GM18502 (cell line): ENCODE measurements around the gene SLC6A3.

Experiments
- ATAC-seq: cut with Tn5 transposase; IDR thresholded peaks from one replicate; pipeline ENCODE4 v1.9.1; 2021; ENCODE audit warnings: mild to moderate bottlenecking; ENCODE audit not compliant: unreplicated experiment, poor library complexity

The SLC6A3 gene

DNA sequence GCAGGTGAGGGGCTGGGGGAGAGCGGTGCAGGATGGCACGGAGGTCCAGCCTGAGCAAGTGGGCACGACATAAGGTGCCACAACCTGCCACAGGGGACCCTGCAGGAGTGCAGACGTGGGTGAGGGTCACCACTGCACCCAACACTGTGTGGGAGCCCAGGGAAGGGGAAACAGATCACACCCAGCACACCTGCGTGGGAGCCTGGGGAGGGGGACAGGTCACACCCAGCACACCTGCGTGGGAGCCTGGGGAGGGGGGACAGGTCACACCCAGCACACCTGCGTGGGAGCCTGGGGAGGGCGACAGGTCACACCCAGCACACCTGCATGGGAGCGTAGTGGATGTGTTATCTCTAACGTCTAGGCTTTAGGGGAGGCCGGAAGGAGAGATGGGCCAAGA, 53.0 kb downstream of the SLC6A3 start:
- ATAC-seq, result no peak

DNA sequence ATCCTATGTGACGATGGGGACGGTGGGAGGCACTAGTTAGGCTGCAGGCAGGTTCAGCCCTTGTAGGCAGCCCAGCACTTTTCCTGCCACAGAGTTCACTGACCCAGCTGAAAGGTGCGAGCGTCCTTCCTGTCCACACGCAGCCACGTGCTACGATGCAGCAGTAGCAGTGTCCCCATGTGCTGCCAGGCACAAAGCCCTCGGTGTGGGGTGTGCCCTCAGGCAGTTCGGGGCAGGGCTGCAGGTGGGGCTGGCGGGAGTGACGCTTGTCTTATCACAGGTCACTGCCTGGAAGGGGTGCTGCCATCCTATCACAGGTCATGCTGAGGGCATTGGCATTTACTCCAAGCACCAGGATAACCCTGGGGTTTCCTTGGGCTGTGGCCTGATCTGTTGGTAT, 53.5 kb downstream of the SLC6A3 start:
- no peak for ATAC-seq

DNA sequence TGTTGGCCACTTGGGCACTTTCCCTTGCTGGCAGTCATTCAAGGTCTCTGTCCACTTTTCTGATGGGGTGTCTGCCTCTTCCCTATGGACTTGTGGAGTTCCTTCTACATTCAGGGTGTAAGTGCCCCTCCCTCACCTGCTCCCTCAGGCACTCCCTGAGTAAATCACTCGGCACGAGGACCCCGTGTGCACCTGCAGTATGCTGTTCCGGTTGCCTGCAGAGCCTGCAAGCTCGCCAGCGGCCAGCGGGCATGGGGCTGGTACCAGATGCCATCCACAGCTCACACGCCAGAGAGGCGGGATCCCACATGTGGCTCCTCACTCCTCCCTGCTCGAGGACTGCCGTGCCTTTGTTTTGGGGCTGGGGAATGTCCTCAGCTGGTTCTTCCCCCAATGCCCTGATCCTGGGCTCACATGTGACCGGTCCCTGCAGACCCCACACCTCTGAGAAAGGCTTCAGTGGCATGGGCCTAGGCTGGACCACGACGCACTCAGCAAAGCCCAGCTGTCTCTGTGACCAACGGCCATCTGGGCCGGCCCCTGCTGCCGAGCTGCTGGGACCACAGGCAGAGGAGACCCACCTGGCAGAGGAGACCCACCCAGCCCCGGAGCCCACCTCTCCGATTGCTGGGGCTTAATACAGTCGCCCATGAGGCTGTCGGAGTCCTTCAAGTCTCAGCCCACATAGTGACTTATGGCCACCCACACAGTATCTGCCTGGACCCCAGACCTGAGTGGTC, 54.2 kb downstream of the SLC6A3 start:
- ATAC-seq, result no peak

DNA sequence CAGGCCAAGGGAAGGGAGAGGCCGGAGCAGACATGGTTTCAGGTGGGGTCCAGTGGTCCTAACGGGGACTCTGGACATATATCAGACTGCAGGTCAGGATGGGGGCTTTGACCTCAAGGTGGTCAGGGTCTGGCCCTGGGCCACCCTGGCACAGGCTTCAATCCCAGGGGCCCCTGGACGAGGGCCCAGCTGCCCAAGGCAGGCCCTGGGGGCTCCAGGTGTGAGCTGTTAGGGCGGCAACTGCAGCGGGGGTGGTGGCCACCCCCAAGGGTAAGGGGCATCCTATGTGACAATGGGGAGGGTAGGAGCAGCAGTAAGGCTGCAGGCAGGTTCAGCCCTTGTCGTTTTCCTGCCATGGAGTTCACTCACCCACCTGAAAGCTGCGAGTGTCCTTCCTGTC, 54.9 kb downstream of the SLC6A3 start:
- no peak for ATAC-seq

DNA sequence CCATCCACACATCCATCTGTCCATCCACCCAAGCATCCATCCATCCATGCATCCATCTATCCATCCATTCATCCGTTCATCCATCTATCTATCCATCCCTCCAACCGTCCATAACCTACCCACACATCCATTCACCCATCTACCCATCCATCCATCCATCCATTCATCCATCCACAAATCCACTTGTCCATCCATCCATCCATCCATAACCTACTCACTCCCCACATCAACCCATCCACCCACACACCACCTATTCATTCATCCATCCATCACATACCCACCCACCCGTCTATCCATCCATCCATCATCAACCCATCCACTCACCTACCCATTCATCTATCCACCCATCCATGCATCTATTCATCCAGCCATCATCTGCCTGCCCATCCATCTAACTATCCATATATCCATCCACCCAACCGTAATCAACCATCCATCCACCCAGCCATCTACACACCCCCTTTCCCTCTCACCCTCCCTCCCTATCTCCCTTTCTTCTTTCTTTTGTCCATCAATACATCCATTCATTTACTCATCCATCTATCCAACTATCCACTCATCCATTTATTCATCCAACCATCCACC, 56.8 kb downstream of the SLC6A3 start:
- no peak for ATAC-seq

DNA sequence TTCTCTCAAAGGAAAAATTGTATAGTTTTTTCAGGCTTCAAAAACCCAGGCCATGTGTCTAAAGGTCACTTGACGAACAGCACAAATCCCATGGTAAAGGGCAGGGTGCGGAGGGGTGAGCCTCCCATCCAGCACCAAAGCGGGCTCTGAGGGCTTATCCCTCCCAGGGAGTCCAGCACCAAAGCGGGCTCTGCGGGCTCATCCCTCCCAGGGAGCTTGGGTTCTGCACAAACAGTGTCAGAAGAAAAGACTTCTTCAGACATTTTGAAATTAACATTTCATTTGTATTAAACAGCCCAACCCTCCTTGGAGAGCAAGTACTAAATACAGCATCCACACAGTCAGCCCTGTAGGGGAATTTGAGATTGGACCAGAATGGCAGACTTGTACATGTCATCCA, 57.4 kb downstream of the SLC6A3 start:
- no peak for ATAC-seq

DNA sequence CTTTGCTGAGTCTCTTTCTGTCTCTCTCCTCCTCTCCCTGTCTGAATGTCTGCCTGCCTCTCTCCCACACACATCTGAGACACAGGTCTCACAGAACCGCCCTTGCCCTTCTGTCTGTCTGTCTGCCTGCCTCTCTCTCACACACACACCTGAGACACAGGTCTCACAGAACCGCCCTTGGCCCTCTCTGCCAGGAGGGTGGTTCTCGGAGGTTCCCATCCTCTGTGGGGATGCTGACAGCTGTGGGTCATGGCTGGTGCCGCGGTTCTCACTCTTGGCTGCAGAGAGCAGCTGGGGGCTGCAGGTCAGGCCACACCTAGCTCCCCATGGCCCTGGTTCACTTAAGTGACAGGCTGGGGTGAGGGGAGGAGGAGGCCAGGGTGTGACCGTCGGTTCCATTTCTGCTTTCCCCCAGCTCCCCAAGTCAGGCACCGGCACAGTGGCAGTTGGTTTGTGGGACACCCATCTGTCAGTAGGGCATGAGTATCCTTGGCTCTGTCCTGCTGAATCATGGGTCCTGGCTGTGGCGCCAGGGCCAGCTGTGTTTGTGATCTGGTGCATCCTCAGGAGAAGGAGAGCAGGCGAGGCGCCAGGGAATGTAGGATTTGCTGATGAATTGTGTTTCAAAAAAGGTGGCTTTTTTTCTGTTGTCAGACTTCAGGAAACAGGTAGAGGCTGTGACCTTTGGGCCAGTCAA, 58.0 kb downstream of the SLC6A3 start:
- no peak for ATAC-seq

DNA sequence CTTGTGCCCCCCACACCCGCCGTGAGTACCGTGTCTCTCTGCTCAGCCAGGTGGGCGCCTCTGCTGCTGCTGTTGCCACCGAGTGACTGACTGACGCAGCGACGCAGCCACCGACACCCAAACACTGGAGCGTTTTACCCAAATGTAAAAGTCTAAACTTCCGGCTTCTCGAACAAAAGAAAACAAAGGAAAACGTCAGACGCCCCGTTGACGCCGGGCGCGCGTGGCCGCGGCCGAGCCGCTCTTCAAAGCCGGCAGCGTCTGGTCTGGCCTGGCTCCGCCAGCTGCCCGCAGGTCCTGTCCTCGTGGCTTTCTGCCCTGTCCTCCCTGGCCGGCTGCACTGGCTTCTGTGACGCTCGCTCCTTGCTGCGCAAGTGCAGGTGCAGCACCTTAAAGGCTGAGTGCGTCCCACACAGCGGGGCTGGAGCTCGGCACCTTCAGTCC, 58.9 kb downstream of the SLC6A3 start:
- peak; percentile 59 for ATAC-seq

DNA sequence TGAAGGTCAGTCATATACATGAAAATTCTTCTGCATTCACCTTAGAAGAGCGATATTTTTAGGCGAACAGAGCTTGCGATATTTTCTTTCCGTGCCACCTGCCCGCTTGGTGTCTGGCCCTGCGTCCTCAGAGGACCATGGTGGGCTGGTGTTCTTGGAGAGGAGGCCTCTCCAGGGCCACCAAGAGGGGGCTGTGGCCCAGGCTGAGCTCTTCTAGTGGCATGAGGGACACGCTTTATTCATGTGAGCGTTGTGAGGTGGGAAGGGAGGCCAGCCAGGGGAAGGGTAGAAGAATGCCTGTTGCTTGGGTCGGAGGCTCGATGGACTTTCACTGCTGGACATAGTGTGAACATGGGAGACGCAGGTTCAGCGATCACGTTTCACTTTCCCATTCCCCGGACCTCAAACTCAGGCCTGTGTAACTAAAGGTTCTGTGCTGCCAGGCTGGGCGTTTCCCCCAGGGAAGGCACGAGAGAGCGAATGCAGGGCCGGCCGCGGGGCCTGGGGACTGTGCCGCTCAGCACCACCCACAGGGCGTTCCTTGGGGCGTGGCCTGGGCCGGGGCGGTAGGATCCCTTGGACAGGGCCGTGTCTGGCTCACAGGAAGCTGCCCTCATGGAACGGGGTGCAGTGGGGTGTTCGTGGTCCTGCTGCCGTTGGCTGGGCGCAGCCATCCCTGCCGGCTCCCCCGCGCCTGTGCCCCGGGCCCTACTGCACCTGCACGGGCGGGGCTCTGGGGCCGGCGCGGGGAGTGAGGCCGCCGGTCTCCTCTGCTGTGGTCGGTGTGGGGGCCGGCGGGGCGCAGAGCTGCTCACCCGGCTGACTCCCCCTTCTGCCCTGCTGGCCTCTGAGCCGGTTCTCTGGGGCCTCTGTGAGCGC, 59.6 kb downstream of the SLC6A3 start:
- peak; percentile 91 for ATAC-seq

DNA sequence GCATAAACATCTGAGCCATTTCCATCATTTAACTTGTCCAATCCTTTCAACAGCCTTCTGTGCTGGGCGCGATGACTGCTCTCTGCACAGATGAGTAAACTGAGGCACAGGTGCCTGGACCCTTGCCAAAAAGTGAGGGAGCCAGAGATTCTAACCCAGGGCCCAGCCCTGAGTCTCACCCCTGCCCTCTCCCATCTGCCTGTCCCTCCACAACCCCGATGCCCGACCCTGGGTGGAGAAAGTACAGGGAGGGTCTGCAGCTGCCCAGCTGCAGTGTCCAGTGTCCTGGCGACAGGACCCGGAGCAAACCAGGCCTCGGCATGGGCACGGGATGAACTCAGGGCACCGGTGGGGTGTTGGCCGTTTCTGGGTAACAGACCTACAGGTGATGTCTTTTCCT, 60.7 kb downstream of the SLC6A3 start:
- no peak for ATAC-seq

DNA sequence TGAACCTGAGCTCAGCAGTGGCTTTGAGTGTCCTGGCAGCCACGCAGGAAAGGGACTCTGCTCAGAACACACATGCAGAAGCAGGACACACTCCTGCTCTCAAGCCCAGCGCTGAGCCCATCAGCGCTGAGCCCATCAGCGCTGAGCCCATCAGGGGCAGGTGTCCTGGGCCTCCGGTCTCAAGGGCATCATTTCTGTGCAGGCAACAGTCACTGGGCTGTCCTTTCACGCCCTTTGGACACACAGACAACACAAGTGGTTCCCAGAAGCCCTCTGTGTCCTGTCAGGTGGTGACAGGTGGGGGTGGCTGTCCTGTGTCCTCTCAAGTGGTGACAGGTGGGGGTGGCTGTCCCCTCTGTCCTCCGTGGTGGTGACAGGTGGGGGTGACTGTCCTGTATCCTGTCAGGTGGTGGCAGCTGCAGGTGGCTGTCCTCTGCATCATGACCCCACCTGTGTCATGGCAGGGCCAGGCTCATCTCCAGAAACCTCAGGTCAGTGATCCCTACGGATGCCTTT, 61.3 kb downstream of the SLC6A3 start:
- ATAC-seq, result no peak

DNA sequence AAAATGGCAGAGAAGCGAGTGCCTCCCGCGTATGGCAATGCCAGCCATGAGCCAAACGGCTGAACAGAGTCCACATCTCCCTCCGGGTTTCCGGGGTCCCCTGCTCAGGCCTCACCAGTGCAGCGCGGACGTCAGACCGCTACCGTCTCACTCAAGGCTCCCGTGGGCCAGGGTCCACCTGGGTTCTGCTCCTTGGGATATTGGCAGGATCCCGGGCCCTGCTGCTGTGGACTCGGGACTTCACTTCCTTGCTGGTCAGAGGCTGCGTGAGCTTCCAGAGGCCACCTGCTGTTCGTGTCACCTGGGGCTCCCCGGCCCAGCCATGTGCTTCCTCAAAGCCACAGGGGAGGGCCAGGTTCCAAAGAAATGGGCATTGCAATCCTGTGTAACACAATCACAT, 61.9 kb downstream of the SLC6A3 start:
- ATAC-seq, result no peak

DNA sequence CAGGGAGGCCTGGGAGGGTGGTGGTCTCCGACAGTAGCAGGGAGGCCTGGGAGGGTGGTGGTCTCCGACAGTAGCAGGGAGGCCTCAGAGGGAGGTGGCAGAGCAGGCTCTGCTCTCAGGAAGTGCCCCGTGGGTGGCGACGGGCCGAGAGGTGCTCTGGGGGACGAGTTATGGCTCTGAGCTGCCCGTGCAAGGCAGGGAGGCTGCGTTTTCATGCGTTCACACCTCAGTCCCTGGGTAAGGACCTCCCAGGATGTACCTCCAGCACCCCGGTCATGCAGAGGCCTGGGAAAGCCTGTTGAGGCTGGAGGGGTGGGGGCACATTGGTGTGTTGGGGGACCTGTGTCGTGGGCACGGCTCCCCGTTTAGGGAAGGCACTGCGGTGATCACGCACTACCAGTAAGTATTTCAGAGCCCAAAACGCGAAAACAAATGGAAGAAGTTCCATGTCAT, 63.0 kb downstream of the SLC6A3 start:
- no peak for ATAC-seq

DNA sequence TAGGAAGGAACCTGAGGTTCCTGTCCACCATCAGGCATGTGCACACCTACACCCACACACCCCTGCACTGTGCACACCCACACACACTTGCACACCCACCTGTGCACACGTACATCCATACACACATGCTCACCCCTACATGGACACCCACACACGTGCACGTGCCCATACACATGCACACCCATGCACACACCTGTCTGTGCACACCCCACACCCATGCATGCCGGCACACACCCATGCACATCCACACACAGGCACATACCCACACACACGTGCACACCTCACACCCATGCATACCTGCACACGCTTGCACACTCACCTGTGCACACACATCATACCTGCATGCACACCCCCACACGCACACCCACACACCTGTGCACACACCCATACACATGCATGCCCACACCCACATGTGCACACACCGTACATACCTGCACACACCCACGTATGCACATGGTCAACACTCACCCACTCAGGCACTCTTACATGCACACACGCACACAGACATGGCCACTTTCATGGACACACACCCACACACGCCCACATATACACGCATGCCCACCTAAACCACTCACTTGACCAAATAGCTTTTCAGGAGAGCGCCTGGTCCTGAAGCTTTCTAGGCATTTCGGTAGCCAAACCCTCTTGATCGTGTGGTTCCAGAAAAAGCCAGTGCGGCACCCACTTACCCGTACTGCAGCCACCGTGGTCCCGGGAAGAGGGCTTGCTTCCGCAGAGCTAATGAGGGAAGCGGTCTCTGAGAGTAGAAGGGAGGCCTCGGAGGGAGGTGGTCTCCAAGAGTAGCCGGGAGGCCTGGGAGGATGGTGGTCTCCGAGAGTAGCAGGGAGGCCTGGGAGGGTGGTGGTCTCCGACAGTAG, 63.6 kb downstream of the SLC6A3 start:
- no peak for ATAC-seq

DNA sequence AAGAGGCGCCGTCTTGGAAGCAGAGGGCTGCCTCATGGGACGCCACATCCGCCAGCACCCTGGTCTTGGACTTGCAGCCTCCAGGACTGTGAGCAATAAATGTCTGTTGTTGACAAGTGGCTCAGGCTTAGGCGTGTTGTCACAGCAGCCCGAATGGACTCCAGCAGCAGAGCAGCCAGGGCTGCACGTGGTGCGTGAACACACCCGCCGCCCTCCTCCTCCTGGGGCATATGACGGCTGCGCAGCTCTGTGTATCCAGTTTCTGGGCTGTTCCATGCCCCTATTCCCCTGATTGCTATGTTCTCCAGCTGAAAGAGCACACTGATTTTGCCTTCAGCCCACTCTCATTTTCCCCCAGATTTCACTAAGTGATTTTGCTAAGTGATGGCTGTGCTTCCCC, 64.3 kb downstream of the SLC6A3 start:
- no peak for ATAC-seq

DNA sequence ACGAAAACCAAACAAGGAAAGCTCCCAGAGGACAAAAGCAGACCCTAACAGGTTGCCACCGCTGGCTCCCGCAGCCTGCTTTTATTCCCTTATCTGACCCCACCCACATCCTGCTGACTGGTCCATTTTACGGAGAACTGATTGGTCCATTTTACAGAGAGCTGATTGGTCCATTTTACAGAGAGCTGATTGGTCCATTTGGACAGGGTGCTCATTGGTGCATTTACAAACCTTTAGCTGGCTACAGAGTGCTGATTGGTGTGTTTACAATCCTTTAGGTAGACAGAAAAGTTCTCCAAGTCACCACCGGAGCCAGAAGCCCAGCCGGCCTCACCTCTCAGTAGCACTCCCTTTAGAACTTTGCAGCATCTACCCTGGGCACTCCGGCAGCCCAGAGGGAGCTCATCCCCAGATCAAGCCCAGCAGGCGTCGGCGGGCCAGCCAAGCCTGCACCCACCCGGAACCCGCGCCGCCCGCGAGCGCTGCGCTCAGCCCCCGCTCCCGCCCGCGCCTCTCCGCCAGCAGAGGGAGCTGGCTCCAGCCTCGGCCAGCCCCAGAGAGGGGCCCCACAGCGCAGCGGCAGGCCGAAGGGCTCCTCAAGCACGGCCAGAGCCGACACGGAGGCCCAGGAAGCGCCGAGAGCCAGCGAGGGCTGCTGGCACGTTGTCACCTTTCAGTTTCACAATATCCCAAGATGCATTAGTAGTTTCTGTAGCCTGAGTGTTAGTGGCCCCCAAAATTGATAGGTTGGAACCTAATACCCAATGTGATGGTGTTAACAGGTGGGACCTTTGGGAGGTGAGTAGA, 65.0 kb downstream of the SLC6A3 start:
- peak; percentile 85 for ATAC-seq

DNA sequence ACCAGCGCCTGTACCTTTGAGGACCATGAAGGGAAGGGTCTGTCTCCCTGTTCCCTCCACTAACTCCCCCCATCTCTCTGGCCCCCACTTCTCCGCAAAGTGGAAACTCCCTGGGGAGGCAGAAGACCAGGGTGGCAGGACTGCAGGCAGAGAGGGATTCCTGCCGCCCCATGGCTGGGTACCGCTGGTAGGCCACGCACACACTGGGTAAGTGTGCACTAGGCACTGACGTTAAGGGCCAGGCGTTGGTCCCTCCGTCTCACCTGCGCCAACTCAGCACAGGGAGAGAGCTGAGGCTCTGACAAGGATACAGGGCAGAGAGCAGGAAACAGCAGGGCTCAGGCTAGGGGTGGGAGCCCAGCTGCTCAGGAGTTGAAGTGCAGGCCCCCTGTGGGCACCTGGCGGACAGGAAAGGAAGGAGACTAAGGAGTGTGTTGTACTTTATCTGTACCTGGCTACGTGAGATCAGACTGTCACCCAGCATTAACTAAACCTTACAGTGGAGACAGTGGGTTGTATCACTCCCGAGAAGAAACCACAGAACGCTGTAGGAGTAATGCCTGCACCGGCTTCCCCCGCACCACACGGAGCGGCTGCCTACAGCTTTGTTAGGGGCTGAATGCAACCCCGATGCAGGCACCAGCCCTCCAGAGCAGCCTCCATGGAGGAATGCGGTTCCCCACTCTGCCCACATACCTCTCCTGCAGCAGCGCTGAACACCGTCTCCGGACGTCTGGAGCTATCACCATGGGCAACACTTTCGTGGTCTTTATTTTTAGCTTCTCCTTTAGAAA, 66.2 kb downstream of the SLC6A3 start:
- no peak for ATAC-seq

DNA sequence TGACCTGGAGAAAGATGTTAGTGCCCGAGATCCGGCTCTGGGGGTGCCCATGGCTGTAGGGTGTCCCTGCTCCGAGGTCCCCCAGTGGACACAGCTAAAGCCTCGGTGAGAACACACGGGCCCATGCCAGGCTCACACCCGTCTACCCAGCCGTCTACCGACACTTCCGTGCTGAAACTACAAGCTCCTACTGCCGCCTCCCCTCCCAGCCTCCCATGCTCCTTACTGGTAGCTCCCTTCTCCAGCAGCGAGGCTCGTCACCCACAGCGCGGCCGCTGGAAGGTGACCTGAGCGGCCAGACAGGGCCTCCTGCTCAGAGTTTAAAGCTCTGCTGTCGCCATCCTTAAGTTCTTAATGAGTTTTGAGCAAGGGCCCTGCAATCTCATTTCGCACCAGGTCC, 67.1 kb downstream of the SLC6A3 start:
- no peak for ATAC-seq
